Fibroblast of lung (primary cell): Measurements from ENCODE around the gene UXS1. TPM values are rescaled to one million over a fixed set of nuclear protein-coding genes. Genes with fewer than 3 reads are reported as not detected.

Experiments
- DNase-seq, 2 donors: peaks; one replicate each; pipeline versions ENCODE4 v3.0.0 to v3.0.0-alpha.2; 2010; ENCODE audit warnings: low read depth in 2 of 2
- H2AFZ ChIP-seq: 2 replicates; pipeline ENCODE4 v1.5.1; 2012; ENCODE audit warnings: low read length, control low read depth, inconsistent platforms
- H3K27ac ChIP-seq: 2 replicates; pipeline ENCODE4 v1.5.1; 2011; ENCODE audit warnings: low read length, control low read depth; ENCODE audit not compliant: insufficient read depth
- H3K27me3 ChIP-seq: 2 replicates; pipeline ENCODE4 v1.5.1; 2011; ENCODE audit warnings: mild to moderate bottlenecking, low read length; ENCODE audit not compliant: control insufficient read depth, insufficient read depth
- H3K36me3 ChIP-seq: 2 replicates; pipeline ENCODE4 v1.5.1; 2011; ENCODE audit warnings: low read length; ENCODE audit not compliant: control insufficient read depth, insufficient read depth
- H3K4me1 ChIP-seq: 2 replicates; pipeline ENCODE4 v1.5.1; 2011; ENCODE audit warnings: low read length; ENCODE audit not compliant: control insufficient read depth, insufficient read depth; ENCODE audit errors: extremely low read depth
- H3K4me2 ChIP-seq: 2 replicates; pipeline ENCODE4 v1.5.1; 2011; ENCODE audit warnings: low read length, control low read depth; ENCODE audit not compliant: insufficient read depth; ENCODE audit errors: extremely low read depth
- H3K4me3 ChIP-seq, 4 experiments: fragments of 200-600 bp in 1 of 4; sonication (generic) in 1 of 4; replicated peaks in 1 of 4; 2 replicates each; pipeline ENCODE4 v1.5.1; 2011 to 2016; ENCODE audit warnings: low read length in 4 of 4, low read depth in 3 of 4, mild to moderate bottlenecking in 3 of 4, control low read depth in 2 of 4, inconsistent platforms in 1 of 4, mixed read lengths in 1 of 4; ENCODE audit not compliant: insufficient read depth in 1 of 4; ENCODE audit errors: control extremely low read depth in 1 of 4
- H3K79me2 ChIP-seq: 2 replicates; pipeline ENCODE4 v1.5.1; 2012; ENCODE audit warnings: mild to moderate bottlenecking, low read length, inconsistent platforms; ENCODE audit not compliant: control insufficient read depth, insufficient read depth
- H3K9ac ChIP-seq: 2 replicates; pipeline ENCODE4 v1.5.1; 2011; ENCODE audit warnings: mild to moderate bottlenecking, low read length, control low read depth; ENCODE audit not compliant: insufficient read depth
- H3K9me3 ChIP-seq: 2 replicates; pipeline ENCODE4 v1.5.1; 2012; ENCODE audit warnings: low read depth, low read length; ENCODE audit not compliant: control insufficient read depth, insufficient read depth
- H4K20me1 ChIP-seq: 2 replicates; pipeline ENCODE4 v1.5.1; 2011; ENCODE audit warnings: low read length; ENCODE audit not compliant: control insufficient read depth, insufficient read depth; ENCODE audit errors: extremely low read depth
- EZH2 ChIP-seq: IDR thresholded peaks from 2 replicates; pipeline ENCODE4 v1.5.1; 2012; ENCODE audit warnings: low read length, control low read depth, mild to moderate bottlenecking; ENCODE audit errors: missing control alignments
- polyA plus RNA-seq, 2 donors: library from polyadenylated mRNA; depleted of rRNA in 1 of 2; stranded (reverse) in 1 of 2; unstranded in 1 of 2; fragments of >200 nt; gene quantifications; 2 replicates each; pipeline ENCODE4 v1.2.1, GENCODE V29; 2011 to 2012; ENCODE audit warnings: missing spikeins in 1 of 2
- total RNA-seq: library from RNA; depleted of rRNA; stranded (reverse); fragments of >200 nt; gene quantifications from 2 replicates; pipeline ENCODE4 v1.2.1, GENCODE V29; 2014
- TF ChIP-seq, protein P1 (sequence below), 2 donors: IDR thresholded peaks in 1 of 2; conservative IDR thresholded peaks in 1 of 2; 1 replicate in 1 of 2; 2 replicates in 1 of 2; pipeline ENCODE4 v1.5.1; 2011 to 2012; ENCODE audit warnings: low read length in 2 of 2, control low read depth in 1 of 2, inconsistent platforms in 1 of 2, low read depth in 1 of 2, mild to moderate bottlenecking in 1 of 2

UXS1 gene
- total and polyA plus RNA-seq, 2 donors (not counting 1 experiment from before 2014, with no cell fraction given), result 23.1 to 59.8 TPM

GRCh38 chr2:106201661-106202060 lies 7.6 kb upstream of the UXS1 start:
- H3K9ac ChIP-seq, result no peak overlapping the region
- H3K4me3 ChIP-seq, result no peak overlapping the region

DNA sequence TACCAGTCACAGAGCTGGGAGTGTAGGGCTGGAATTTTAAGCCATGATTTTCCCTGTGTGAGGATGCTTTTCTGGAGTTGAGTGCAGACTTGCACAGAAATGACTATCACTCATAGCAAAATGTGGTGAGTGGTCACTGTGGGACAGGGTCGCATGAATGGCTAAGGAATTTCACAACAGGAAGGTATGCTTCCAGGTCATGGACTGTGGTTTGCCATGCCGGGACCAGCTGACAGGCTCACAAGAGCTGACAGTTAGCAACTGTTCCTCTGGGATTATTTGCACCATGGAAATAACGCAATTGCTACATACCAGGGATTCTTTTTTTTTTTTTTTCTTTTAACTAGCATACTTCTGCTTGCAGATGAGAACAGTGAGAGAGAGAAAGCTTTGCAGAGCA lies 3.8 kb upstream of the UXS1 start:
- Histone ChIP-seq H3K36me3 (no peaks in the 10 kb centered on the region), H3K27me3 (no peaks in the 10 kb centered on the region), H3K79me2 (no peaks in the 10 kb centered on the region), H3K9ac (no peak overlapping the region), H2AFZ (no peak overlapping the region), H3K27ac (no peak overlapping the region), H3K4me2 (no peak overlapping the region), H3K4me1 (peaks cover 3% of the 10 kb centered on the region), H3K4me3 (no peak overlapping the region), H3K9me3 (no peaks in the 10 kb centered on the region), H4K20me1 (no peaks in the 10 kb centered on the region)
- TF ChIP-seq EZH2, result no peak
- TF ChIP-seq, protein P1, sequence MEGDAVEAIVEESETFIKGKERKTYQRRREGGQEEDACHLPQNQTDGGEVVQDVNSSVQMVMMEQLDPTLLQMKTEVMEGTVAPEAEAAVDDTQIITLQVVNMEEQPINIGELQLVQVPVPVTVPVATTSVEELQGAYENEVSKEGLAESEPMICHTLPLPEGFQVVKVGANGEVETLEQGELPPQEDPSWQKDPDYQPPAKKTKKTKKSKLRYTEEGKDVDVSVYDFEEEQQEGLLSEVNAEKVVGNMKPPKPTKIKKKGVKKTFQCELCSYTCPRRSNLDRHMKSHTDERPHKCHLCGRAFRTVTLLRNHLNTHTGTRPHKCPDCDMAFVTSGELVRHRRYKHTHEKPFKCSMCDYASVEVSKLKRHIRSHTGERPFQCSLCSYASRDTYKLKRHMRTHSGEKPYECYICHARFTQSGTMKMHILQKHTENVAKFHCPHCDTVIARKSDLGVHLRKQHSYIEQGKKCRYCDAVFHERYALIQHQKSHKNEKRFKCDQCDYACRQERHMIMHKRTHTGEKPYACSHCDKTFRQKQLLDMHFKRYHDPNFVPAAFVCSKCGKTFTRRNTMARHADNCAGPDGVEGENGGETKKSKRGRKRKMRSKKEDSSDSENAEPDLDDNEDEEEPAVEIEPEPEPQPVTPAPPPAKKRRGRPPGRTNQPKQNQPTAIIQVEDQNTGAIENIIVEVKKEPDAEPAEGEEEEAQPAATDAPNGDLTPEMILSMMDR (conservative IDR thresholded peaks at IDR 0.05 in 1 of 2, IDR thresholded peaks at IDR 0.05 in 1 of 2; ENCODE audit: low read depth in 1 of 2, low read length in 2 of 2), result no peak
- DNase-seq, result peak; percentile 68 to 94

More at GRCh38 chr2:106201661-106202060, 7.6 kb upstream of the UXS1 start:
- Histone ChIP-seq H3K27me3 (no peaks in the 10 kb centered on the region), H3K27ac (no peak overlapping the region), H3K36me3 (no peaks in the 10 kb centered on the region), H2AFZ (no peak overlapping the region), H4K20me1 (no peaks in the 10 kb centered on the region), H3K4me1 (peaks cover 3% of the 10 kb centered on the region), H3K79me2 (no peaks in the 10 kb centered on the region), H3K9me3 (no peaks in the 10 kb centered on the region), H3K4me2 (no peak overlapping the region)
- no peak for DNase-seq
- TF ChIP-seq, protein P1 (conservative IDR thresholded peaks at IDR 0.05 in 1 of 2, IDR thresholded peaks at IDR 0.05 in 1 of 2; ENCODE audit: low read depth in 1 of 2, low read length in 2 of 2), result no peak
- no peak for TF ChIP-seq EZH2

DNA sequence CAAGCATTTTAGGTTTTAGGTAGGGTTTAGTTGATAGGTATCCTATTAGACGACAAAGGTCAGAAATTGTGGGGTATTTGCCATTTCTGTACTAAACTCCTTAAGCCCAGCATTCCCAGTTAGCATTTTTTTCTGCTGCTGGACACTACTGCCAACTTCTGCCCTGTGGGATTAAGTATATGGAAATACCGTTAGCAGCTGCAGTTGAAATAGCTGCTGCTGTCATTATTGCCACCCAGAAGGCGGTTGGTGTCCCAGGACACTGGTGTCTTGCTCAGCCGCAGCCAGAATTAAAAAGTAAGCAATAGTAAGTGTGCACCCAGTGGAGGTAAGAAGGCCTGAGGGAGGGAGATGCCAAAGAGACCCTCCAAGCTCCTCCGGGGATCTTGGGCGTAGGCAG lies 1.9 kb upstream of the UXS1 start:
- Histone ChIP-seq H3K9ac (no peak overlapping the region), H3K4me3 (no peak overlapping the region), H2AFZ (no peak overlapping the region), H3K4me2 (no peak overlapping the region), H3K9me3 (no peaks in the 10 kb centered on the region), H3K4me1 (peaks cover 3% of the 10 kb centered on the region), H3K79me2 (peaks cover 6% of the 10 kb centered on the region), H3K27me3 (no peaks in the 10 kb centered on the region), H4K20me1 (no peaks in the 10 kb centered on the region), H3K36me3 (no peaks in the 10 kb centered on the region), H3K27ac (no peak overlapping the region)
- TF ChIP-seq, protein P1 (conservative IDR thresholded peaks at IDR 0.05 in 1 of 2, IDR thresholded peaks at IDR 0.05 in 1 of 2; ENCODE audit: low read depth in 1 of 2, low read length in 2 of 2), result no peak
- TF ChIP-seq EZH2, result no peak
- DNase-seq, result no peak
